SK-N-MC (cell line): Measurements from ENCODE around the gene DLX2.

Experiments used
- DNase-seq: peaks from one replicate; pipeline ENCODE4 v3.0.0-alpha.2; 2011; ENCODE audit warnings: low read depth, low spot score
- H3K27ac ChIP-seq: fragments of 200-600 bp; sonication (generic); 2 replicates; pipeline ENCODE4 v1.5.1; 2016; ENCODE audit warnings: mixed run types
- H3K36me3 ChIP-seq: fragments of 200-600 bp; sonication (generic); 2 replicates; pipeline ENCODE4 v1.6.1; 2017; ENCODE audit warnings: antibody characterized with exemption, low read length, mixed read lengths; ENCODE audit not compliant: insufficient read depth
- H3K4me3 ChIP-seq: fragments of 200-600 bp; sonication (generic); 2 replicates; pipeline ENCODE4 v1.5.1; 2016
- H3K9ac ChIP-seq: fragments of 200-600 bp; sonication (generic); 2 replicates; pipeline ENCODE4 v1.8.0; 2017; ENCODE audit warnings: mixed run types, mixed read lengths; ENCODE audit not compliant: insufficient read length
- H3K9me3 ChIP-seq: fragments of 200-600 bp; sonication (generic); 2 replicates; pipeline ENCODE4 v1.6.1; 2017; ENCODE audit warnings: low read depth, mild to moderate bottlenecking, antibody characterized with exemption, low read length, moderate library complexity, mixed read lengths
- EZH2 ChIP-seq: fragments of 200-600 bp; sonication (generic); IDR thresholded peaks from one replicate; pipeline ENCODE4 v1.6.1; 2017; ENCODE audit warnings: antibody characterized with exemption
- FOXP2 ChIP-seq: optimal IDR thresholded peaks from 2 replicates; pipeline ENCODE3; 2011; ENCODE audit warnings: mild to moderate bottlenecking, moderate library complexity; ENCODE audit not compliant: insufficient read depth; ENCODE audit errors: extremely low read length, control extremely low read depth
- POLR2AphosphoS5 ChIP-seq: IDR thresholded peaks from 2 replicates; pipeline ENCODE4 v1.6.1; 2012; ENCODE audit warnings: mild to moderate bottlenecking, low read depth, low read length, borderline replicate concordance

DLX2 gene

GRCh38 chr2:172093416-172094293 lies 9.0 kb downstream of the DLX2 start:
- peak overlapping the region; percentile 71; the same call in 1 of the 2 replicates for H3K27ac ChIP-seq
- peak overlapping the region; percentile 92 for H3K4me3 ChIP-seq
- TF ChIP-seq POLR2AphosphoS5 (peak; percentile 14; the same call in 1 of the 2 replicates), FOXP2 (no peak), EZH2 (no peak)

GRCh38 chr2:172092716-172093415 lies 9.8 kb downstream of the DLX2 start:
- no peaks in the 10 kb centered on the region for H3K36me3 ChIP-seq
- peak overlapping the region; percentile 92 for H3K4me3 ChIP-seq
- no peaks in the 10 kb centered on the region for H3K9me3 ChIP-seq
- peak overlapping the region; percentile 71; the same call in 1 of the 2 replicates for H3K27ac ChIP-seq
- TF ChIP-seq POLR2AphosphoS5 (no peak), EZH2 (no peak), FOXP2 (no peak)
- no peak for DNase-seq
- H3K9ac ChIP-seq: peak overlapping the region; percentile 46

More at GRCh38 chr2:172093416-172094293, 9.0 kb downstream of the DLX2 start:
- peak; percentile 70 for DNase-seq
- Histone ChIP-seq H3K9me3 (no peaks in the 10 kb centered on the region), H3K9ac (peak overlapping the region; percentile 46), H3K36me3 (no peaks in the 10 kb centered on the region)

- no peak for DNase-seq
- no peak overlapping the region for H3K27ac ChIP-seq
- no peaks in the 10 kb centered on the region for H3K9me3 ChIP-seq
- H3K4me3 ChIP-seq: no peak overlapping the region
- TF ChIP-seq POLR2AphosphoS5 (no peak), FOXP2 (no peak), EZH2 (no peak)
- no peaks in the 10 kb centered on the region for H3K36me3 ChIP-seq
- no peak overlapping the region for H3K9ac ChIP-seq
Observed at GRCh38 chr2:172091761-172092566, 10.7 kb downstream of the DLX2 start.

GRCh38 chr2:172091000-172091641 lies 11.6 kb downstream of the DLX2 start:
- no peak overlapping the region for H3K4me3 ChIP-seq

GRCh38 chr2:172090044-172090961 lies 12.4 kb downstream of the DLX2 start:
- Histone ChIP-seq H3K4me3 (no peak overlapping the region; the same call in 1 of the 2 replicates), H3K9me3 (no peaks in the 10 kb centered on the region), H3K27ac (no peak overlapping the region), H3K36me3 (no peaks in the 10 kb centered on the region), H3K9ac (no peak overlapping the region)
- no peak for DNase-seq
- peak; percentile 77 for TF ChIP-seq FOXP2
- TF ChIP-seq EZH2: no peak

More at GRCh38 chr2:172091000-172091641, 11.6 kb downstream of the DLX2 start:
- no peak for DNase-seq
- Histone ChIP-seq H3K9ac (no peak overlapping the region), H3K27ac (no peak overlapping the region), H3K36me3 (no peaks in the 10 kb centered on the region), H3K9me3 (no peaks in the 10 kb centered on the region)
- TF ChIP-seq POLR2AphosphoS5 (no peak), EZH2 (no peak), FOXP2 (no peak)

- Histone ChIP-seq H3K9ac (no peak overlapping the region), H3K36me3 (no peaks in the 10 kb centered on the region), H3K4me3 (no peak overlapping the region), H3K27ac (no peak overlapping the region), H3K9me3 (no peaks in the 10 kb centered on the region)
- no peak for TF ChIP-seq EZH2
- no peak for TF ChIP-seq FOXP2
- no peak for TF ChIP-seq POLR2AphosphoS5
- DNase-seq: no peak
Observed at GRCh38 chr2:172089633-172090032, 13.1 kb downstream of the DLX2 start.

GRCh38 chr2:172089005-172089504 lies 13.6 kb downstream of the DLX2 start:
- no peak overlapping the region for H3K27ac ChIP-seq
- no peaks in the 10 kb centered on the region for H3K9me3 ChIP-seq
- H3K9ac ChIP-seq: no peak overlapping the region
- TF ChIP-seq FOXP2 (no peak), POLR2AphosphoS5 (no peak), EZH2 (no peak)
- DNase-seq: no peak
- H3K4me3 ChIP-seq: no peak overlapping the region
- no peaks in the 10 kb centered on the region for H3K36me3 ChIP-seq
